ENCODE data around the gene MOGAT1. TPM values are rescaled to one million over a fixed set of nuclear protein-coding genes. Genes with fewer than 3 reads are reported as not detected.
A peak's percentile ranks its signal among the peaks of the same experiment; 100 is the strongest.

Gene MOGAT1
- total and polyA plus RNA-seq, 2 of the 13 experiments (the other 11 are each of a cell fraction or from before 2014, with no cell fraction given) = 0.98 to 4.3 TPM

GRCh38 chr2:222707689-222708273 lies 36.3 kb downstream of the MOGAT1 start (continued):
- peak; percentile 75 for TF ChIP-seq PRDM10 (CRISPR knock-in tag; IDR thresholded peaks at IDR 0.05; ENCODE audit: low read depth)
- 0 out of 2 replicates have a peak, but pooled peaks have one; percentile 14 for TF ChIP-seq ZNF768 (CRISPR knock-in tag; IDR thresholded peaks at IDR 0.05)
- TF ChIP-seq ZNF503 (CRISPR knock-in tag; IDR thresholded peaks at IDR 0.05) = no peak
- TF ChIP-seq ZNF552 (CRISPR knock-in tag; IDR thresholded peaks at IDR 0.05; ENCODE audit: borderline replicate concordance) = no peak
- TF ChIP-seq MNT (IDR thresholded peaks at IDR 0.05) = no peak
- no peak for TF ChIP-seq KMT2B (CRISPR knock-in tag; IDR thresholded peaks at IDR 0.05)
- 0 out of 2 replicates have a peak, but pooled peaks have one; percentile 8 for TF ChIP-seq GATA4 (IDR thresholded peaks at IDR 0.05; ENCODE audit: borderline replicate concordance, low read depth)
- TF ChIP-seq MYNN (CRISPR knock-in tag; IDR thresholded peaks at IDR 0.05; ENCODE audit: low read depth) = peak; percentile 78; the same call in 1 of the 2 replicates
- TF ChIP-seq ZNF33A (CRISPR knock-in tag; IDR thresholded peaks at IDR 0.05; ENCODE audit: borderline replicate concordance) = peak; percentile 54; the same call in 1 of the 2 replicates
- no peak for TF ChIP-seq ATAD3A (CRISPR knock-in tag; IDR thresholded peaks at IDR 0.05)
- TF ChIP-seq TBL1XR1 (IDR thresholded peaks at IDR 0.05; ENCODE audit: borderline replicate concordance, low read length, partially characterized antibody) = no peak
- TF ChIP-seq ZBTB3 (CRISPR knock-in tag; IDR thresholded peaks at IDR 0.05; ENCODE audit: borderline replicate concordance, low read depth) = peak; percentile 93
- peak; percentile 50; the same call in 1 of the 2 replicates for TF ChIP-seq SMAD3 (CRISPR knock-in tag; IDR thresholded peaks at IDR 0.05)
- no peak for TF ChIP-seq MAZ (IDR thresholded peaks at IDR 0.05; ENCODE audit: borderline replicate concordance, low read depth, low read length)
- peak; percentile 62; the same call in 1 of the 2 replicates for TF ChIP-seq MAZ (CRISPR knock-in tag; IDR thresholded peaks at IDR 0.05; ENCODE audit: low read depth)
- TF ChIP-seq ZNF274 (CRISPR knock-in tag; IDR thresholded peaks at IDR 0.05) = peak; percentile 55; the same call in 1 of the 2 replicates
- 0 out of 2 replicates have a peak, but pooled peaks have one; percentile 32 for TF ChIP-seq ZNF430 (CRISPR knock-in tag; IDR thresholded peaks at IDR 0.05)
- no peak for TF ChIP-seq NAIF1 (CRISPR knock-in tag; IDR thresholded peaks at IDR 0.05; ENCODE audit: borderline replicate concordance)
- TF ChIP-seq ZNF547 (CRISPR knock-in tag; IDR thresholded peaks at IDR 0.05) = peak; percentile 48; the same call in 1 of the 2 replicates

Measured in HepG2 (cell line).